Liver (tissue), 9 donors: Measurements from ENCODE around the gene ZNHIT6. TPM values are rescaled to one million over a fixed set of nuclear protein-coding genes. Genes with fewer than 3 reads are reported as not detected.

Experiments used
- DNase-seq: peaks from one replicate; pipeline ENCODE4 v3.0.0-alpha.2; 2017; ENCODE audit warnings: low spot score
- H3K27ac ChIP-seq, 2 donors: one replicate each; pipeline ENCODE4 v1.7.0; 2013; ENCODE audit warnings: inconsistent platforms in 2 of 2, low read length in 2 of 2, control low read depth in 1 of 2, low read depth in 1 of 2, mild to moderate bottlenecking in 1 of 2
- H3K27me3 ChIP-seq, 4 donors: one replicate each; pipeline versions ENCODE4 v1.6.1 to v1.7.0; 2013; ENCODE audit warnings: low read length in 3 of 4, inconsistent platforms in 1 of 4, mild to moderate bottlenecking in 1 of 4, moderate library complexity in 1 of 4; ENCODE audit not compliant: control insufficient read depth in 4 of 4, insufficient read depth in 4 of 4
- H3K36me3 ChIP-seq, 4 donors: one replicate each; pipeline versions ENCODE4 v1.6.1 to v1.7.0; 2013; ENCODE audit warnings: low read length in 3 of 4, mild to moderate bottlenecking in 3 of 4, low read depth in 1 of 4, moderate library complexity in 1 of 4; ENCODE audit not compliant: control insufficient read depth in 4 of 4, insufficient read depth in 3 of 4
- H3K4me1 ChIP-seq, 4 donors: one replicate each; pipeline versions ENCODE4 v1.6.1 to v1.7.0; 2013; ENCODE audit warnings: low read length in 3 of 4, mild to moderate bottlenecking in 3 of 4, moderate library complexity in 1 of 4; ENCODE audit not compliant: control insufficient read depth in 4 of 4, insufficient read depth in 4 of 4
- H3K4me3 ChIP-seq, 3 donors: one replicate each; pipeline versions ENCODE4 v1.6.1 to v1.7.0; 2013; ENCODE audit warnings: low read length in 3 of 3, control low read depth in 1 of 3, low read depth in 1 of 3, mild to moderate bottlenecking in 1 of 3
- H3K9ac ChIP-seq, 2 donors: one replicate each; pipeline ENCODE4 v1.7.0; 2013; ENCODE audit warnings: low read length in 2 of 2, mild to moderate bottlenecking in 2 of 2, moderate library complexity in 2 of 2, control low read depth in 1 of 2, low read depth in 1 of 2
- H3K9me3 ChIP-seq, 4 donors: one replicate each; pipeline versions ENCODE4 v1.6.1 to v1.7.0; 2013; ENCODE audit warnings: low read length in 3 of 4; ENCODE audit not compliant: control insufficient read depth in 4 of 4
- ATF3 ChIP-seq: IDR thresholded peaks from 2 replicates; pipeline ENCODE4 v1.6.1; 2016; ENCODE audit warnings: antibody characterized with exemption
- EGR1 ChIP-seq, 2 donors: IDR thresholded peaks; 2 replicates each; pipeline ENCODE4 v1.6.1; 2016 to 2018; ENCODE audit warnings: antibody characterized with exemption in 2 of 2, low read depth in 2 of 2
- FOXA1 ChIP-seq: IDR thresholded peaks from 2 replicates; pipeline ENCODE4 v1.6.1; 2016; ENCODE audit warnings: antibody characterized with exemption
- FOXA2 ChIP-seq: IDR thresholded peaks from 2 replicates; pipeline ENCODE4 v1.6.1; 2016; ENCODE audit warnings: antibody characterized with exemption
- GABPA ChIP-seq, 2 donors: IDR thresholded peaks in 1 of 2; conservative IDR thresholded peaks in 1 of 2; 2 replicates each; pipeline ENCODE4 v1.6.1; 2016; ENCODE audit warnings: antibody characterized with exemption in 2 of 2, mild to moderate bottlenecking in 1 of 2, moderate library complexity in 1 of 2
- HNF4A ChIP-seq, 2 donors: conservative IDR thresholded peaks; 2 replicates each; pipeline ENCODE4 v1.6.1; 2016; ENCODE audit warnings: antibody characterized with exemption in 2 of 2, mild to moderate bottlenecking in 2 of 2
- HNF4G ChIP-seq: IDR thresholded peaks from 2 replicates; pipeline ENCODE4 v1.6.1; 2016; ENCODE audit warnings: antibody characterized with exemption
- JUND ChIP-seq, 2 donors: IDR thresholded peaks; 2 replicates each; pipeline ENCODE4 v1.6.1; 2016; ENCODE audit warnings: antibody characterized with exemption in 2 of 2
- NR2F2 ChIP-seq: IDR thresholded peaks from 2 replicates; pipeline ENCODE4 v1.6.1; 2016; ENCODE audit warnings: antibody characterized with exemption
- RAD21 ChIP-seq, 2 donors: IDR thresholded peaks; 2 replicates each; pipeline ENCODE4 v1.6.1; 2016; ENCODE audit warnings: antibody characterized with exemption in 2 of 2, mild to moderate bottlenecking in 2 of 2
- REST ChIP-seq: IDR thresholded peaks from 2 replicates; pipeline ENCODE4 v1.6.1; 2016; ENCODE audit warnings: antibody characterized with exemption, mild to moderate bottlenecking
- RXRA ChIP-seq, 2 donors: IDR thresholded peaks; 2 replicates each; pipeline ENCODE4 v1.6.1; 2017 to 2018; ENCODE audit warnings: antibody characterized with exemption in 2 of 2, mild to moderate bottlenecking in 1 of 2
- SP1 ChIP-seq: IDR thresholded peaks from 2 replicates; pipeline ENCODE4 v1.6.1; 2018; ENCODE audit warnings: antibody characterized with exemption, mild to moderate bottlenecking
- TAF1 ChIP-seq: conservative IDR thresholded peaks from 2 replicates; pipeline ENCODE4 v1.6.1; 2016; ENCODE audit warnings: antibody characterized with exemption, mild to moderate bottlenecking
- YY1 ChIP-seq: IDR thresholded peaks from 2 replicates; pipeline ENCODE4 v1.6.1; 2016; ENCODE audit warnings: antibody characterized with exemption, mild to moderate bottlenecking
- WGBS: extraction: QIAGEN DNeasy Blood & Tissue Kit; methylation state at CpG from one replicate; pipeline ENCODE4 v1.1.7; 2013; 5-methylcytosine and 5-hydroxymethylcytosine counted together
- polyA plus RNA-seq, 2 donors: library from polyadenylated mRNA; stranded (reverse) in 1 of 2; unstranded in 1 of 2; fragments of 200-250 nt in 1 of 2; fragments of >200 nt in 1 of 2; fragmentation: Nextera tagmentation in 1 of 2; extraction: Ambion mirVana in 1 of 2; gene quantifications; one replicate each; pipeline versions ENCODE4 v1.2.1 to v1.2.3, GENCODE V29; 2013 to 2015
- total RNA-seq, 2 donors: library from RNA; depleted of rRNA; stranded (reverse); fragments of >200 nt; gene quantifications; one replicate each; pipeline ENCODE4 v1.2.3, GENCODE V29; 2014
- TF ChIP-seq, protein P1 (sequence below): fragments of 150-350 bp; IDR thresholded peaks from 2 replicates; pipeline ENCODE4 v1.5.1; 2017; ENCODE audit warnings: improper control_type of control experiment, low read depth, low read length; ENCODE audit not compliant: missing input control
- TF ChIP-seq, protein P2 (sequence below): IDR thresholded peaks from 2 replicates; pipeline ENCODE4 v1.6.1; 2016; ENCODE audit warnings: antibody characterized with exemption
- TF ChIP-seq, protein P3 (sequence below): IDR thresholded peaks from 2 replicates; pipeline ENCODE4 v1.6.1; 2016; ENCODE audit warnings: antibody characterized with exemption
- donor health status: healthy.
- donor health status: healthy.
- donor health status: healthy.
- donor health status: healthy.
- donor health status: healthy.

The ZNHIT6 gene
- total and polyA plus RNA-seq, 4 donors, result 2.2 to 4.0 (median 3.2) TPM

- Histone ChIP-seq H3K36me3 (no peaks in the 10 kb centered on the region), H3K27me3 (no peaks in the 10 kb centered on the region), H3K9ac (no peak overlapping the region), H3K4me3 (no peak overlapping the region), H3K4me1 (no peaks in the 10 kb centered on the region), H3K27ac (no peak overlapping the region), H3K9me3 (no peaks in the 10 kb centered on the region)
- TF ChIP-seq, protein P1, sequence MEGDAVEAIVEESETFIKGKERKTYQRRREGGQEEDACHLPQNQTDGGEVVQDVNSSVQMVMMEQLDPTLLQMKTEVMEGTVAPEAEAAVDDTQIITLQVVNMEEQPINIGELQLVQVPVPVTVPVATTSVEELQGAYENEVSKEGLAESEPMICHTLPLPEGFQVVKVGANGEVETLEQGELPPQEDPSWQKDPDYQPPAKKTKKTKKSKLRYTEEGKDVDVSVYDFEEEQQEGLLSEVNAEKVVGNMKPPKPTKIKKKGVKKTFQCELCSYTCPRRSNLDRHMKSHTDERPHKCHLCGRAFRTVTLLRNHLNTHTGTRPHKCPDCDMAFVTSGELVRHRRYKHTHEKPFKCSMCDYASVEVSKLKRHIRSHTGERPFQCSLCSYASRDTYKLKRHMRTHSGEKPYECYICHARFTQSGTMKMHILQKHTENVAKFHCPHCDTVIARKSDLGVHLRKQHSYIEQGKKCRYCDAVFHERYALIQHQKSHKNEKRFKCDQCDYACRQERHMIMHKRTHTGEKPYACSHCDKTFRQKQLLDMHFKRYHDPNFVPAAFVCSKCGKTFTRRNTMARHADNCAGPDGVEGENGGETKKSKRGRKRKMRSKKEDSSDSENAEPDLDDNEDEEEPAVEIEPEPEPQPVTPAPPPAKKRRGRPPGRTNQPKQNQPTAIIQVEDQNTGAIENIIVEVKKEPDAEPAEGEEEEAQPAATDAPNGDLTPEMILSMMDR, result no peak
- TF ChIP-seq FOXA2, result no peak
- no peak for TF ChIP-seq YY1
- TF ChIP-seq, protein P2, sequence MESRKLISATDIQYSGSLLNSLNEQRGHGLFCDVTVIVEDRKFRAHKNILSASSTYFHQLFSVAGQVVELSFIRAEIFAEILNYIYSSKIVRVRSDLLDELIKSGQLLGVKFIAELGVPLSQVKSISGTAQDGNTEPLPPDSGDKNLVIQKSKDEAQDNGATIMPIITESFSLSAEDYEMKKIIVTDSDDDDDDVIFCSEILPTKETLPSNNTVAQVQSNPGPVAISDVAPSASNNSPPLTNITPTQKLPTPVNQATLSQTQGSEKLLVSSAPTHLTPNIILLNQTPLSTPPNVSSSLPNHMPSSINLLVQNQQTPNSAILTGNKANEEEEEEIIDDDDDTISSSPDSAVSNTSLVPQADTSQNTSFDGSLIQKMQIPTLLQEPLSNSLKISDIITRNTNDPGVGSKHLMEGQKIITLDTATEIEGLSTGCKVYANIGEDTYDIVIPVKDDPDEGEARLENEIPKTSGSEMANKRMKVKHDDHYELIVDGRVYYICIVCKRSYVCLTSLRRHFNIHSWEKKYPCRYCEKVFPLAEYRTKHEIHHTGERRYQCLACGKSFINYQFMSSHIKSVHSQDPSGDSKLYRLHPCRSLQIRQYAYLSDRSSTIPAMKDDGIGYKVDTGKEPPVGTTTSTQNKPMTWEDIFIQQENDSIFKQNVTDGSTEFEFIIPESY, result no peak
- no peak for TF ChIP-seq REST
- no peak for TF ChIP-seq ATF3
- TF ChIP-seq GABPA (IDR thresholded peaks at IDR 0.05 in 1 of 2, conservative IDR thresholded peaks at IDR 0.05 in 1 of 2), result no peak
- TF ChIP-seq JUND (IDR thresholded peaks at IDR 0.05), result no peak
- TF ChIP-seq FOXA1, result no peak
- TF ChIP-seq NR2F2, result no peak
- TF ChIP-seq HNF4G, result no peak
- no peak for TF ChIP-seq TAF1
- TF ChIP-seq HNF4A (conservative IDR thresholded peaks at IDR 0.05), result no peak
- TF ChIP-seq, protein P3, sequence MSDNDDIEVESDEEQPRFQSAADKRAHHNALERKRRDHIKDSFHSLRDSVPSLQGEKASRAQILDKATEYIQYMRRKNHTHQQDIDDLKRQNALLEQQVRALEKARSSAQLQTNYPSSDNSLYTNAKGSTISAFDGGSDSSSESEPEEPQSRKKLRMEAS, result no peak
- no peak for TF ChIP-seq EGR1 (IDR thresholded peaks at IDR 0.05; ENCODE audit: low read depth in 2 of 2)
- TF ChIP-seq RXRA (IDR thresholded peaks at IDR 0.05), result no peak
- no peak for TF ChIP-seq SP1
- no peak for TF ChIP-seq RAD21 (IDR thresholded peaks at IDR 0.05)
- no peak for DNase-seq
- WGBS, result 96% methylated on average over 4 of the region's 4 CpGs
Measured at GRCh38 chr1:85689775-85690404, 18.3 kb downstream of the ZNHIT6 start.
